A673 (cell line): ENCODE results near the gene NETO2.

Experiments used
- CTCF ChIP-seq: fragments of 300-800, 200-600 bp; sonication (generic); conservative IDR thresholded peaks from 2 replicates; pipeline ENCODE4 v1.5.1; 2017; ENCODE audit warnings: low read depth, mild to moderate bottlenecking, antibody characterized with exemption, low read length, moderate library complexity, mixed read lengths
- EZH2 ChIP-seq: fragments of 200-600 bp; sonication (generic); IDR thresholded peaks from 2 replicates; pipeline ENCODE4 v1.6.1; 2017; ENCODE audit warnings: borderline replicate concordance, low read depth, mild to moderate bottlenecking, mixed read lengths, antibody characterized with exemption, low read length; ENCODE audit not compliant: poor library complexity, severe bottlenecking

GRCh38 chr16:47055136-47055885, 88.4 kb downstream of the NETO2 start:
- TF ChIP-seq CTCF (no peak), EZH2 (no peak)
